Stimulated activated CD4-positive, alpha-beta T cell treated with anti-CD3 and anti-CD28 coated beads, Interleukin-15, amount 100 ng/mL, for 1 hour (primary cell): ENCODE measurements around the gene NLGN3.

ENCODE experiments used
- DNase-seq, 2 donors: peaks; one replicate each; pipeline ENCODE4 v3.0.0-alpha.2; 2020; ENCODE audit warnings: low read depth in 1 of 2, low spot score in 1 of 2

Gene NLGN3

GRCh38 chrX:71144651-71145050, at the start of gene NLGN3:
TSS of gene NLGN3 (plus strand) at chrX:71144841. CDS start at chrX:71147750, 2,909 bp downstream.
- DNase-seq, result no peak

GRCh38 chrX:71095033-71095432, 49.6 kb upstream of the NLGN3 start:
- DNase-seq, result no peak

GRCh38 chrX:71095555-71095980, 49.1 kb upstream of the NLGN3 start, which contains the start of gene FOXO4:
TSS of gene FOXO4 (plus strand) at chrX:71095851. CDS start at chrX:71096529, 678 bp downstream.
- DNase-seq, result peak; percentile 70 to 76

- DNase-seq, result no peak
Measured at GRCh38 chrX:71095981-71096759, 48.5 kb upstream of the NLGN3 start.

GRCh38 chrX:71096760-71097032, 47.9 kb upstream of the NLGN3 start:
- no peak for DNase-seq

GRCh38 chrX:71098302-71098701, 46.3 kb upstream of the NLGN3 start:
- peak; percentile 52 to 57 for DNase-seq

- no peak for DNase-seq
Measured at GRCh38 chrX:71098951-71099506, 45.6 kb upstream of the NLGN3 start.

- DNase-seq, result no peak
Measured at GRCh38 chrX:71099736-71100135, 44.9 kb upstream of the NLGN3 start.

- DNase-seq, result no peak
Measured at GRCh38 chrX:71100581-71101505, 43.8 kb upstream of the NLGN3 start.

GRCh38 chrX:71102292-71102691, 42.3 kb upstream of the NLGN3 start:
- no peak for DNase-seq

GRCh38 chrX:71103110-71103983, 41.3 kb upstream of the NLGN3 start:
- DNase-seq, result no peak

- no peak for DNase-seq
Measured at GRCh38 chrX:71105628-71106027, 39.0 kb upstream of the NLGN3 start.

- no peak for DNase-seq
Measured at GRCh38 chrX:71106427-71106826, 38.2 kb upstream of the NLGN3 start, which contains the start of gene CXorf65. TSS of gene CXorf65 (minus strand) at chrX:71106740. CDS start at chrX:71106556, 184 bp downstream.

GRCh38 chrX:71107245-71107644, 37.4 kb upstream of the NLGN3 start:
- DNase-seq, result no peak

- DNase-seq, result no peak
Measured at GRCh38 chrX:71107762-71108360, 36.8 kb upstream of the NLGN3 start.

GRCh38 chrX:71109051-71109450, 35.6 kb upstream of the NLGN3 start:
- DNase-seq, result no peak

GRCh38 chrX:71111141-71111843, 33.3 kb upstream of the NLGN3 start, which contains the start of gene IL2RG:
TSS of gene IL2RG (minus strand) at chrX:71111577. CDS start at chrX:71111539, 38 bp downstream.
- peak; percentile 16 to 51 for DNase-seq

- no peak for DNase-seq
Measured at GRCh38 chrX:71111921-71112431, 32.7 kb upstream of the NLGN3 start.

- DNase-seq, result no peak
Measured at GRCh38 chrX:71117358-71117757, 27.3 kb upstream of the NLGN3 start.
